Stimulated activated CD4-positive, alpha-beta T cell treated with anti-CD3 and anti-CD28 coated beads, Interleukin-1b, Interleukin-23, amount 100 ng/mL, for 1 hour (primary cell): ENCODE data around the gene CSTB.

Experiments
- DNase-seq, 2 donors: peaks; one replicate each; pipeline ENCODE4 v3.0.0-alpha.2; 2020; ENCODE audit warnings: low read depth in 2 of 2

Gene CSTB

DNA sequence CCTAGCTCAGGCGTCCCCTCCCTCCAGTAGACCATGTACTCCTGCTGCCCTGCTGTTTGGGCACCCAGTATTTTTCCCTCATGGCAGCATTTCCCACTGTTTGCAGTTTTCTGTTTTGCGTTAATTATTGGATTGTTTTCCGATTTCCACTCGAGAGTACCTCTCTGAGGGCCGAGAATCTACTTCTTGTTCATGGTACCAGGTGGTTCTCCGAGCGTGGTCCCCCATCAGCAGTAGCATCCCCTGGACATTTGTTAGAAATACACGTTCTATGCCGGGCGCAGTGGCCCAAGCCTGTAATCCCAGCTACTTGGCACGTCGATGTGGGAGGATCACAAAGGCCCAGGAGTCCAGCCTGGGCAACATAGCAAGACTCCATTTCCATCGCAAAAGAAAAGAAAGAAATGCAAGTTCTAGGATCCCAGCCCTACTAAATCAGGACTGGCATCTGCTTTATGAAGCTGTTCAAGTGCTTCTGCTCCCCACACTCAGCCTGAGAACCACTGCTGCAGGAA, 14.0 kb upstream of the CSTB start:
- no peak for DNase-seq

DNA sequence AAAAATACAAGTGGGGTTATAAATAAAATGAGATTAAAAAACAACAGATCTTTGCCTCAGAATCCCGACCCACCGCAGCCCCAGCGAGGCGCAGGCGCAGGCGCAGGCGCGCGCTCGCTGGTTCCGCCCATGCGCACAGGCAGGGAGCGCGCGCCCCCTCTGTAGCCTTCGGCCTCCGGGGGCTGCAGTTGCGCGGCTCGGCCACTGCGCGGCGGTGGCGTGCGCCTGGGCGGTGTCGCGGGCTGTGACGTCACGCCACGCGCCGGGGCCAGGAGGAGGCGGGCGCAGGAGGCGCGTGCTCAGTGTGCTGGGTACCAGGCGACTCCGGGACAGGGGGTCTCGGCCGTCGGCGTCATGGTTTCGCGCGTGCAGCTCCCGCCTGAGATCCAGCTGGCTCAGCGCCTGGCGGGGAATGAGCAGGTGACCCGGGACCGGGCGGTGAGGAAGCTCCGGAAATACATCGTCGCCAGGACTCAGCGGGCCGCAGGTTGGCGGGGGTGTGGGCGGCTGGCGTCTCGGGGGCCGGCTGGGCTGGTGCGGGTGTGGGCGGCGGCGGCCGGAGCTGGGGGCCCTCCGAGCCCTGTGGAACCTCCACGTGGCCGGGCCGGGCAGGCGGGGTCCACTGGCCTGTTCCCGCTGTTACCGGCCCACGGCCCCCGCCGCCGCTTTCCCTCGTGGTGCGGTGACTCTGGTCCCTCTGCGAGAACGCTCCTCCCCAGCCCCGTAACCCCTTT, 13.3 kb upstream of the CSTB start, which contains the start of gene RRP1:
Gene RRP1 (plus strand): TSS at position 302 of the 734 bp plus-strand sequence. CDS start 53 bp downstream, at position 355.
- DNase-seq, result peak; percentile 88 to 90

DNA sequence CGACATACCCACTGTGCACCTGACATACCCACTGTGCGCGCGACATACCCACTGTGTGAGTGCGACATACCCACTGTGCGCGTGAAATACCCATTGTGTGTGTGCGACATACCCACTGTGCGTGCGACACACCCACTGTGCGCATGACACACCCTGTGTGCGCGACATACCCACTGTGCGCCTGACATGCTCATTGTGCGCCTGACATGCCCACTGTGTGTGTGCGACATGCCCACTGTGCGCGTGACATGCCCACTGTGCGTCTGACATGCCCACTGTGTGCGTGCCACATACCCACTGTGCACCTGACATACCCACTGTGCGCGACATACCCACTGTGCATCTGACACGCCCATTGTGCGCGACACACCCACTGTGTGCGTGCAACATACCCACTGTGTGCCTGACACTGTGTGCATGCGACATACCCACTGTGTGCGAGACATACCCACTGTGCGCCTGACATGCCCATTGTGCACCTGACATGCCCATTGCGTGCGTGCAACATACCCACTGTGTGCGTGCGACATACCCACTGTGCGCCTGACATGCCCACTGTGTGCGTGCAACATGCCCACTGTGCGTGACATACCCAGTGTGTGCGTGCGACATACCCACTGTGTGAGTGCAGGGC, 10.8 kb upstream of the CSTB start:
- no peak for DNase-seq

DNA sequence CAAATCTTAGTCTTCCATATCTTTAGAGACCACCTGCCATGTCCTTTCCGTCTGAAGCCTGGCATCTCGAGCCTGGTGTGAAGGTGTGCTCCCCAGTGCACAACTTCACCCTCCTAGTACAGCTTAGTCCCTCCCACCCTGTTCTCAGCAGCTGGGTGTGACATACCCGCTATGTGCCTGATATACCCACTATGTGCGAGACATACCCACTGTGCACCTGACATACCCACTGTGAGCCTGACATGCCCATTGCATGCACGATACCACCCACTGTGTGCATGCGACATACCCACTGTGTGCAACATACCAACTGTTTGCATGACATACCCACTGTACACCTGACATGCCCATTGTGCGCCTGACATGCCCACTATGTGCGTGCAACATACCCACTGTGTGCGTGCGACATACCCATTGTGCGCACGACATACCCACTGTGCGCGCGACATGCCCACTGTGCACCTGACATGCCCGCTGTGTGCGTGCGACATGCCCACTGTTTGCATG, 10.2 kb upstream of the CSTB start:
- DNase-seq, result no peak

DNA sequence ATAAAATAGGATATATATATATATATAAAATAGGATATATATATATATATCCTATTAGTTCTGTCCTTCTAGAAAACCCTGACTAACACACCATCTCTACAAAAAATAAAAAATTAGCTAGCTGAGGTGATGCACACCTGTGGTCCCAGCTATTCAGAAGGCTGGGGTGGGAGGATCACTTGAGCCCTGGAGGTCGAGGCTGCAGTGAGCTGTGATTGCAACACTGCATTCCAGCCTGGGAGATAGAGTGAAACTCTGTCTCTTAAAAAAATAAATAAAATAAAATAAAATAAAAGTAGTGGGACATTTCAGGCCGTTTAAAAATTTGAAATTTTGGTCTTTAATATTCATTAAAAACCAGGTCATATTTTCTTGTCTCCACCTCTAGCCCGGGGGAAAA, 9.0 kb upstream of the CSTB start:
- no peak for DNase-seq

DNA sequence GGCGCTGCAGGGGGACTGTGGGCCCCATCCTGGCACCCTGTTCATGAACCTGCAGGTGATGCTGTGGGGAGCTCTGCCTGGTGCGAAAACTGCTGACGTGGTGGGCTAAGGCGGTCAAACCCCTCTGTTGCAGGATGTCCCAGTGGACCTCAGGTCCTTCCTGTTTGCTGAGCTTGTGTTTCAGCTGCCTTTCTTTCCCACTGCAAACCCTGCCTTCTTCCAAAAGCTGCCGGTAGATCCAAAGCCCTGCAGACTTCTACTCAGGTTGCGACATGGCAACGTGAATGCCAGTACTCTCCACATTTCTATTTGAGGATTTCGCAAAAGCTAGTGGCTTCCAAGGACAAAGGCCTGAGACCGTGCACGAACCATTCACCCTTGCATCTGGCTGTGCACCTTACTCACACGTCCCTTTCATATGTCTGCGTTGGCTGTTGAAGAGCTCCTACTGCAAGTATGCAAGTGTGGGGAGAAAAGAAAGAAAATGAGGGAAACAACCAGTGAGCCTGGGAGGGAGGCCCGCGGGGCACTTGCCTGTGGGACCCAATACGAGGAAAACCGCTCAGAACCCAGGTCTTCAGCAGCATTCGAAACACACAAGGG, 7.1 kb upstream of the CSTB start:
- no peak for DNase-seq

DNA sequence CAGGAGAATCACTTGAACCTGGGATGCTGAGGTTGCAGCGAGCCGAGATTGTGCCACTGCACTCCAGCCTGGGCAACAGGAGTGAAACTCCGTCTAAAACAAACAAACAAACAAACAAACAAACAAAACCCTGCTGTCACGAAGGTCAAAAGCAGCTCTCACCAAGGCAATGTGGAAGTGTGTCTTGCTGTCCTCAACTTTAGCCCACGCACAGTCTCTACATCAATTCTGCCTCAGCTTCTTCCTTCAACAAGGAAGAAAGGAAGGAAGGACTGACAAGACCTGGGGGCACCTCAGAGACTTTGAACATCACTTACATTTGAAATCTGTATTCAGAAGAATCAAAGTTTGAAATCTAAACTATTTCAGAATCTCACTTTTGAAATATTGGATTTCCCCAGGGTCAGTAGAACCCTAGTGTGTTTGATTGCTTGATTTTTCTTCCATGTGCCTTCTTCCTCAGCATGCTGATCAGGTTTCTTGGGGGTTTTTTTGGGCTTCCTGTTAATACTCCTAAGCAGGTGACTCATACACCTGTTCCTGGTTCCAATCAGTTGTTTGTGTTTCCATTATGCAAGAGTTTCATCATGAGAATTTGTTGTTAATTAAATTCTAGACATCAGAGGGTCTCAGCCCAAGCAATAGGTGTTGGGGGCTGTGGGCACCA, 6.5 kb upstream of the CSTB start:
- no peak for DNase-seq

DNA sequence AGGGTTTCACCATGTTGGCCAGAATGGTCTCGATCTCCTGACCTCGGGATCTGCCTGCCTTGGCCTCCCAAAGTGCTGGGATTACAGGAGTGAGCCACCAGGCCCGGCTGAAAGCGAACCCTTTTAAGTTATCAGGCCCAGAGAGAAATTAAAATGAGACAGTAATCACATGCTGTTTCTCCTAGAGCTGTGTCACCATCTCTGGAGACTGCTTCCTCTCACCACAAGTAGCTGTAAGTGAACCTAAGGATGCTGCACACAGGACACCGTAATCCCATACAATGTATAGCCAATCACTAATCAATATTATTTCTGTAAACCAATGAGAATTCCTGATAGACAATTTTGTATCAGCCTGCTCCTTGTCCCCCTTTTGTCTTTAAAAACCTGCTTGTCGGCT, 5.7 kb upstream of the CSTB start:
- DNase-seq, result no peak

DNA sequence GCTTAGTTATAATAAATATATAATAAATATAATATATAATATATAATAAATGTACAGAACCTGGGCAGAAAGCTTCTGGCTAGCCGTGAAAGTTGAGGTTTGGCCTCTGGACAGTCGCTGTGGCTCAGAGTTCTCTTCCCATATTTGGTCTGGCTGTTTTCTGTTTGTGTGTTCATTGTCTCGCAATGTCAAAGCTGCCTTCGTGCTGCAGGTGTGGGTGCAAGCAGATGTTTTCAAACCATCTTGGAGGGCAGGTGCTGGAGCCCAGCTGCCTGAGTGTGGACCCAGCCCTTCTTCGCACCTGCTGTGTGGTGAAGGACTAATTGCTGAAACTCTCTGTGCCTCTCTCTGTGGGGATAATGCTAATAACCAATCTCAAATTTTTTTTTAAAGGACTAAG, 3.6 kb upstream of the CSTB start:
- DNase-seq, result no peak

DNA sequence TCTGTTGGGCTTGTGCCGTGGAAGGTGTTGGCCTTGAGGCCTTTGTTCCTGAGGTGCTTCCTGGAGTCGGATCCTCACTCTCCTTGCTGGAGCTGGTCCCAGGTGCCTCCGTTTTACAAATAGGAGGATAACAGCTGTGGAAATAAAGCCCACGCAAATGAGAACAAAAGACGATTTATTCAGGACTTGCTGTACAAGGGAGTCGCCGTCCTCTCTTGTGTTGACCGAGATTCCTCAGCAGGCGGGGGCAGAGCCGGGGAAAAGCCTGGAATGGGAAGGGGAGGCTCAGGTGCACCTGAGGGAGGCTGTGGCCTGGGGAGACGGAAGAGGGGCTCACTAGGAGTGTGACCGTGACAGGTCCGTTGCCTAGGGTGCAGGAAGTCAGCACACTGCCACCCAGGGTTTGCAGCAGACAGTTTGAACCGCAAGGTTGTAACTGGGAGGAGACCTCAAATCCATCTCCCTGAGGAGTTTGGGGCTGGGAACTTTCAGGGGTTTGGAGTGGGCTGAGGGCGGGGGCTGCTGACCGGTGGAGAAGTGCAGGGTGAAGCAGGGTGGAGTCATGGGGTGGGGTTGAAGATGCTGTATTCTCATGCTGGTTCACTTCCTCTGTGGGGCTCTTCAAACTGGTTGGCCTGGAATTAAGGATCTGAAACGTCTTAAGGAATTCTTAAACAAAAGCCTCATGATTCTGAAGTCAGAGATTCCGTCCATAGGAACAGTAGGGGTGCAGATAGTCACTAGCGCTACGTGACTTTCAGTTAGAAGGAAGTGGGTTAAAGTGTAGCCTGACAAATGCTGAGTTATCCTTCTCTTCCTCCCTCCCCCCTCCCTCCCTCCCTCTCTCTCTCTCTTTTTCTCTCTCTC, 2.6 kb upstream of the CSTB start:
- DNase-seq, result no peak

DNA sequence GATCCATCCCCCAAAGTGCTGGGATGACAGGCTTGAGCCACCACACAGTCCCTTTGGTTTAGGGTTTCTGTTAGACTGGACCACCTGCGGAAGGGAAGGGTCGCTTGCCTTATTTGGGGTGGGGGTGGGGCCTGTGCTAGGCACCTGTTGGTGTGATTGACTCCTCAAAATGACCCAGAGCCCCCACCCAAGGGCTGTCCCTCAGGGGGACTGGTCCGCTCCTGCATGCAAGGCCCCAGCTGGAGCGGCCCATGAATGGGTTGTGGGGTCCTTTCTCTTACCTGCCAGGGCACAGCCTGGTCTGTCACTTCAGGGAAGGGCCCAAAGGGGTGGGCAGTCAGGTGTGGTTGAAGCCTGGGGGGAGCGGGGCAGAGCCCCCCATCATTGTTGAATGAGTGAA, 1.8 kb upstream of the CSTB start:
- no peak for DNase-seq

DNA sequence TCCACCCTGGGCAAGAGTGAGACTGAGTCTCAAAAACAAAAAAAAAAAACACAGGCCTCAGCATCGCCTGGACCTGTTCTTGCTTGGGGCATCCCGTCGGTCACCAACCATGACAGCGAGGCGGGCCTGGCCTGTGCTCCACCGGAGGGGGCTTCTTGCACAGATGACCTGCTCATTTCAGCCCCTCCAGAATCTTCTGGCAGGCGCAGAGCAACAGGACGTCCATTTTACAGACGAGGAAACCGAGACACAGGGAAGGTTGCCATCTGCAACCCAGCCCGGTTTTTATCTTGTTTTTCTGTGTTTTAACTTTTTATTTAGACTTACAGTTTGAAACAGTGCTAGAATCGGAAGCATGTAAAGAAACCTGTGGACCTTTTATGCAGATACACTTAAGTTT, 918 bp downstream of the CSTB start:
- DNase-seq, result no peak

DNA sequence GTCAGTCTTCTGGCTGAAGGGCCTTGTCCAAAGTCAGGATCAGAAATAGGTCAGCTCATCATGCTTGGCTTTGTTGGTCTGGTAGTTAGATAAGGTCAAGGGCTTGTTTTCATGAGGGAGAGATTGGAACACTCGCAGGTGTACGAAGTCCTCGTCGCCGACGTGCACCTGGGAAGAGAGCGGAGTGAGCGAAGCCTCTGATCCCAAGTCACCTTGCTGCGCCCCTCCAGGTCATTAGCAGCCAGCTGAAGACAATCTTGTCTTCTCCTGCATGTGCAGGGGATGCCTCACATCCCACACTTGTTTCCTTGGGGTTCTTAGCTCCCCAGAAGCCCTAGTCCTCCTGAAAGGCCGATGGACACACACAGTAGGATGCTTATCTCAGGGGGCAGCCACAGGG, 1.9 kb downstream of the CSTB start:
- no peak for DNase-seq

DNA sequence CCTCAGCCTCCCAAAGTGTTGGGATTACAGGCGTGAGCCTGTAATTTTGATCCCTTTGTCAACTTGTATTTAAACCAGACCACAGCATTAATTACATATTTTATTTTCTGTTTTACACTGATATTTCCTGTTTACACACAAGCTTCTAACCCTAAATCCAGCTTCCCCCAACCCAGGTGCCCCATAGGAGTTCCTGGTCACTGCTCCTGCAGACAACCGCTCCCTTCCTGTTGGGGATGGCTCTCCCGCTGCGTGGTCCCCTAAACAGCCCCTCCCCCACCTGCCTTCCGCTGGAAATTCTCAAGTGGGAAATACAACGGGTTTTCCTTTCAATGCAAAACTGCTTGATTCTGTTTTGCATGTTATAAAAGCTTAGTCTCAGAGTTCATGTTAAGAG, 3.7 kb downstream of the CSTB start:
- no peak for DNase-seq

DNA sequence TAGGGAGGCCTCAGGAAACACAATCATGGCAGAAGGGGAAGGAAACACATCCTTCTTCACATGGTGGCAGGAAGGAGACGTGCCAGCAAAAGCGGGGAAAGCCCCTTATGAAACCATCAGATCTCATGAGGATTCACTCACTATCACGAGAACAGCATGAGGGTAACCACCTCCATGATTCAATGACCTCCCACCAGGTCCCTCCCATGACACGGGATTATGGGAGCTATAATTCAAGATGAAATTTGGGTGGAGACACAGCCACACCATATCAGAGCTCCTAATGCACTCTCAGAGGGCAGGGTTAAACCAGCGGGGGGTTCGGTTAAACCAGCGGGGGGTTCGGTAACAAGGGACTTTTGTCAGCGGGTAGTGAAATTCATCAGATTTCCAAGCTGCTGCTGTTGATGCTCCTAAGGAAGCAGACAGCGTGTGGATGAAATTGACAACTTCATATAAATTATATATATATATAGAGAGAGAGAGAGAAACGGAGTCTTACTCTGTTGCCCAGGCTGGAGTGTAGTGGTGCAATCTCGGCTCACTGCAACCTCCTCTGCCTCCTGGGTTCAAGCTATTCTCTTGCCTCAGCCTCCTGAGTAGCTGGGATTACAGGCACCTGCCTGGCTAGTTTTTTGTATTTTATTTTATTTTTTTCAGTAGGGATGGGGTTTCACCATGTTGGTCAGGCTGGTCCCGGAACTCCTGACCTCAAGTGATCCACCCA, 4.2 kb downstream of the CSTB start:
- DNase-seq, result no peak

DNA sequence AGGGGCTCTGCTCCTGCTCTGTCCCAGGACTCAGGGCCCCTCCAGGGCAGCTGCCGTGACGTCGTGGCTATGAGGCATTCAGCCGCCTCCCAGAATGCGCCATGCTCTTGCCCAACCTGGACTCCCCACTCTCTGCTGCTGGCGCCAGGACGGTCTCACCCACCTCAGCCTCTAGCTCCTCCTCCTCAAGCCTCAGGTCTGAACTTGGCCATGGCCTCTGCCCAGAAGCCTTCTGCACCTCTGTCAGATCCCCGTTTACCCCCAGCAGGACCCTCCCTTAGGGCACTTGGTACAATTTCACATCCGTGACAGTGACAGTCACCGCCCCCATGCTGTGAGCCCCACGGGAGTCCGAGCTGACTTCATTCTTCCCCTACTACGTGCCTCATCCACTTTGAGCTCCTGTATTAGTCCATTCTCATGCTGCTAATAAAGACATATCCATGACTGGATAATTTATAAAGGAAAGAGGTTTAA, 4.9 kb downstream of the CSTB start:
- DNase-seq, result no peak

DNA sequence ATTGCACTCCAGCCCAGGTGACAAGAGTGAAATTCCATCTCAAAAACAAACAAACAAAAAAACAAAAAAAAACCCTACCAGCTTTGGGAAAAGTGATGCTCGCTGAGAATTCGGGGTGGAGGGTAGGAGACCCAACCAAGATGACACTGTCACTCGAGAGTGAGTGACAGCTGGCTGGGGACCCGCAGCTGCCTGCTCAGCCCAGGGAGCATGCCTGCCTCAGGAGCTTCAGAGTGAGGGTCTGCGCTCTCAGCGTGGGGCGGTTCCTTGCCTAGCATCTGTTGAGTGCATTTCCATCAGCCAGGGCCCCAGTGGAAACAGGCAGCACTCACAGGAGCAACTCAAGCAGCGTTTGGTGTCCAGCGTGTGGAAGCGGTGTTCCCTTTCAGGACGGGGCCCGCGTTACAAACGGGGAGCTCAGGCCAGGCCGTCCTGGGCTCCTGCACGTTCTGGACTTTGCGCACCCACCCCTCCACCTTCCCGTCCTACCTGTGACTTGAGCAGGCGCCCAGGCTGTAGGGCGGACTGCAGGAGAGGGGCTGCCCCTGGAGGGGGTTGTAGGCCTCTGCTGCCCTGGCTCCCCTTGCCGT, 5.9 kb downstream of the CSTB start:
- DNase-seq, result no peak

DNA sequence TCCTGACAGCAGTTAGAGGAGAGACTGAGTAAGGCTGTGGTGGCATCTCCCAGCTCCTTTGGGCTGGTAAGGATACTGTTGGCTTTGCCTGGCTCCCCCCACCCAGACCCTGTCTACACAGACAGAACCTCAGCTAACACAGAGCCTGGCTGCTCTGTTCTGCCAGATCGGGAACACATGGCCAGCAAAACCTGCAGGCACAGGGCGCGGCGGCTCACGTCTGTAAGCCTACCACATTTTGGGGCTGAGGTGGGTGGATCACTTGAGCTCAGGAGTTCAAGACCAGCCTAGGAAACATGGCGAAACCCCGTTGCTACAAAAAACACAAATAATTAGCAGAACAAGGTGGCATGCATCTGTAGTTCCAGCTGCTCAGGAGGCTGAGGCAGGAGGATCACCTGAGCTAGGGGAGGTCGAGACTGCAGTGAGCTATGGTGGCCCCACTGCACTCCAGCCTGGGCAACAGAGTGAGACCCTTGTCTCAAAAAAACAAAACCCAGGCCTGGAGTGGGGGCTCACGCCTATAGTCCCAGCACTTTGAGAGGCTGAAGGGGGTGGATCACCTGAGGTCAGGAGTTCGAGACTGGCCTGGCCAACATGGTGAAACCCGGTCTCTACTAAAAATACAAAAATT, 6.7 kb downstream of the CSTB start:
- no peak for DNase-seq

DNA sequence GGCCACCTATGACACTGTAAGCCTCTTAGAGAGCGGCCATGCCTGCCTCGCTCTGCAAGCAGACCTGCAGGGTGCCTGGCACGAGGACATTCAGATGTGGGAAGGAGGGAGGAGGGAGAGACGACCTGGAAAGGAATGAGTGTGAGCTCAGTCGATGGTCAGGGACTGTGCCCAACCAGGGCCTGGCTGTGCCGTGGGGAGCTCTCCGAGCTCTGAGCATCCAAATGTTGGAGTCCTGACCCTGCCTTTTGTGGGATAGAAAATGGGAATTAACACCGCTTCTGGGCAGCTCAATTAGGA, 7.3 kb downstream of the CSTB start:
- DNase-seq, result no peak
